Kidney capillary endothelial cell (primary cell): ENCODE measurements around the gene RASGRF1.

Source experiments
- DNase-seq: peaks from one replicate; pipeline ENCODE4 v3.0.0-alpha.2; 2018; ENCODE audit warnings: low spot score

RASGRF1 gene

DNA sequence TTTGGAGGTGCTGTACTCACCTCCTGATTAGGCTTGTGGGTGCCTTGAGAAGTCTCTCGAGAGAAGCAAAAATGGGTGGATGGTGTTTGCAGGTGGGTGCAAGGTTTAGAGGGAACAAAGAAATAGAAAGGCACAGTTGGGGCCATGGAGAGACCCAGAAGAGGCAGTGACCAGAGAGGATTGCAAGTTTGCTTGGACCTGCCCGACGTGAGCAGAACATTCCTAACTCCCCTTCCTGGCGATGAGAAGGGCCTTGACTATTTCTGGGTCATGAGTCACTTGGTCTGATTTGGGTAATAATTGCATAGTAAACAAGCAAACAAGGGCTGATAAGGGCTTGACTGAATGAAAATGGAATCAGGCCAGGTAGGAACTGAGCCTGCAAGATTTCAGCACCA lies 138.7 kb downstream of the RASGRF1 start:
- DNase-seq, result peak; percentile 36

DNA sequence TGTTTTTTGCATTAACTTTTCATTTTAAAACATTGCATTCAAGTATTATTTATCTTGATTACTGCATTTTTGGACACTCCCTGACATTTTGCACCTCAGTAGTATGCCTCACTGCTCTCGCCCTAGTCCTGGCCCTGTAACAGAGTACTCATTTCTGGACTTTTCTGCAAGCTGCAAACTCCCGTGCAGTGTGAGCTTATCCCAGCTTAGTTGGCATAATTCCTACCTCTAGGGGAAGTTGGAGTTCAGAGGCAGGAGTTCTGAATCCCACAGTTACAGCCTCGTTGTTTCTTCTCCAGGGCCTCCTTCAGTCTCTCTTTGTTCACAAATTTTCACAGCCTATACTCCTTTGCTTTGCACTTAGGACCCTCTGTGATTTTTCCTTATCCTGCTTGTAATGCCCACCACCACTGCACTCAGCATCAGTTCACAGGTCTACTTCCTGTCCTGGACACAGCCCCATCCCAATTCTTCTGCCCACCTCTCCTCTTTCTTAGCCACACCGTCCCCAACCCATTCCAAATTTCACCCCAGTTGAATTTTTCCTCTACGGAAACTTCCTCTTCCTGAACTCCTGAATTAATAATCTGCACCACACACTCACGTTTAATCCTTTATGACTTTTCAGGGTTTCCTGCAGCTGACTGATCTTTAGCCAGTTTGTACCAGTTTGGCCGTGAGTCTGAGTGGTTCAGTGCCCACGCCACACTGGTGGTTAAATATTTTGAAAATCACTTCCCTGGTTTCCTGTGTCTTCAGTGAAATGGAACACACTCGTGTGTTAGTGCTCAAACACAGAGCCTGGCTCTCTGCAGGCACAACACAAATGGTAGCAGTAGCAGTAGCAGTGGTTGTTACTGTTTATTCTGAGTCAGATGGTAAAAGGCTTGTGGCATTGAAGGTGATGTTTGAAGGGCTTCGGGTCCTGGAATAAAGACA lies 139.4 kb downstream of the RASGRF1 start:
- DNase-seq, result peak; percentile 34

DNA sequence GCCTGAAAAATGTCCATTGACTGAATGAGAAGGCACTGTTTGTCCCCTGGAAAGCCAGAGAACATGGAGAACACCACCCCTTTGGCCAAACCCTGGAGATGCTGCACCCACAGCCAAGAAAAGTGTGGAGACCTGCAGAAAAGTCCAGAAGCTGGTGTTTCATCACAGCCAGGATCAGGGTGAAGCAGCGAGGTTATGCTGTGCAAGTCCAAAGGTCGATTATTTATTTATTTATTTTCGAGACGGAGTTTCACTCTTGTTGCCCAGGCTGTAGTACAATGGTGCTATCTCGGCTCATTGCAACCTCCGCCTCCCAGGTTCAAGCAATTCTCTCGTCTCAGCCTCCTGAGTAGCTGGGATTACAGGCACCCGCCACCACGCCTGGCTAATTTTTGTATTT lies 140.2 kb downstream of the RASGRF1 start:
- no peak for DNase-seq

DNA sequence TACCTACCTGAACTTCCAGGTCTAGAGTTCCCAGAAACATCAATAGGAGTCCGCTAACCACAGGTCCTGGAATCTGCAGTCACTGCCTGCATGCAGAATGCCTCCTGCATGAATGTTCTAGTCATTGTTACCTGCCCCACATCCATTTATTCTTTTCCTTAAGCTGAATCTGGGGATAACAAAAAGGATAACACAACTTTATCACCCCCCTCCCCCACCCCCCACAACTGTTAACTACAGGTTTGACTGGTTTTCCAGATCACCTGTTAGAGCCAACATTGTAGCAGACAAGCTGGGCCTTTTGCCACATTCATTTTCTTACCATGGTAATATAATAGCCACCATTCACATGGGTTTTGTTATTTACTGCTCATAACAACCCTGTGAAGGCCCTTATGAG lies 141.1 kb downstream of the RASGRF1 start:
- DNase-seq, result no peak

DNA sequence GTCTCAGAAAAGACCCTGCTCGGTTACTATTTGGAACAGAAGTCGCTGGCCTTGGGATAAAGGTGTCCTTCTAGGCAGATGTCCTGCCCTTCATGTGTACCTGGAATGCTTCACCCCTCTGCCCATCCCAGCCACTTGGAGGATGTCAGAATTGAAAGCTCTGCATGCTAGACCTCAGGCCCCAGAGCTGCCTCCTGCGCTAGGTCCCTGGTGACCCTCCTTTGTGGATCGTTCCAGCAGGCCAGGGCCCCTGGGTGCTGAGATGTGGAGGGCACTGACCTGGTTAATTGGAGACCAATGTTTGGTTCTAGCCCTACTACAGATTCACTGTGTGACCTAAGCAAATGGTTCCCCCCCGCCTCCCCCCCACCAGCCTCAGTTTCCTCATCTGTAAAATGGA lies 143.1 kb downstream of the RASGRF1 start:
- no peak for DNase-seq

DNA sequence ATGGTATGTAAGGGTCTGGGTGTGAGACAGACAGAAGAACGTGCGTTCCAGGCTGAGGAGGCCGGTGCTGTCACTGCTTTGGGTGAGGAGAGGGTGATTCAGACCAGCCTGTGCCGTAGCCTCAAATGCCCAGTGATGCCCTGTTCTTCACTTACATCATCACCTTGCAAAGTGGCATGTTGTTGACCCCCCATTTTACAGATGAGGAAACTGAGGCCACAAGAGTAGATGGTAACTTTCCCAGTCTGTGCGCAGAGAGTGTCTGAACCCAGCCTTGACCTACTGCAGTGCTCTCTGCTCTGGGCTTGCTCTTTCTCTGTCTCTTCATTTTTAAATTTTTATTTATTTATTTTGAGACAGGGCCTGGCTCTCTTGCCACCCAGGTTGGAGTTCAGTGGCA lies 144.1 kb downstream of the RASGRF1 start:
- DNase-seq, result no peak

DNA sequence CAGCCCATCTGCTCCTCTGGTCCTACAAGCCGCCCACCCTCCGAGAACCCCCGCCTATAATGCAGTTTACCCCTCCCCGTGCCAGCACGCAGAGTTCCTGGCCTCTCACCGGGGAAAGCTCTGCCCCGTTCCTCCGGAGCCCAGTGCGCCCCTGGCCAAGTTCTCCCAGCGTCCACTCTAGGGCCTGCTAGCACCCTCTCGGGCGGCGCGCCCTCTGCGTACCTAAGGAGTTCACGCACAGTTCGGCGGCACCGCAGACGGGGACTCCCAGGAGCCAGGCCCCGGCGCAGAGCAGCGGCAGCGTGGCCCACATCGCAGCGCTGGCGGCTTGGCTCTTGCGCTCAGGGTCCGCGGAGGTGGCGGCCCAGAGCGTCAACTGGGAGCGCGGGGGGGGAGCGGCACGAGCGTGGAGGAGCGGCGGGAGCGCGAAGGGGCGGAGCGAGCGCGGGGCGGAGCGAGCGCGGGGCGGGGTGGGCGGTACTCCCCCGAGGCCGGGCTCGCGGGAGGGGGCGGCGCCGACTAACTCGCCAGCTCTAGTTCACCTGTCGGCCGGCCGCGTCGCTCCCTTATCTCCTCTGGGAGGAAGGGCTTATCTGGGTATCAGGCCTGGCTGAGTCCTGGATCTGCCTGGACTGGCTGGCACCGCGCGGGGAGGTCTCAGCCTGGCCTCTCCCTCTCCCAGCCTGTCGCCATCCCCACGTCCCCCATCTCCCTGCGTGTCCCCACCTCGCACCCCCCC lies 145.7 kb downstream of the RASGRF1 start, which contains the start of gene CTSH:
CTSH (minus strand) TSS at position 378 of the 739 bp plus-strand sequence; CDS start at position 313, 65 bp downstream.
- DNase-seq, result no peak

DNA sequence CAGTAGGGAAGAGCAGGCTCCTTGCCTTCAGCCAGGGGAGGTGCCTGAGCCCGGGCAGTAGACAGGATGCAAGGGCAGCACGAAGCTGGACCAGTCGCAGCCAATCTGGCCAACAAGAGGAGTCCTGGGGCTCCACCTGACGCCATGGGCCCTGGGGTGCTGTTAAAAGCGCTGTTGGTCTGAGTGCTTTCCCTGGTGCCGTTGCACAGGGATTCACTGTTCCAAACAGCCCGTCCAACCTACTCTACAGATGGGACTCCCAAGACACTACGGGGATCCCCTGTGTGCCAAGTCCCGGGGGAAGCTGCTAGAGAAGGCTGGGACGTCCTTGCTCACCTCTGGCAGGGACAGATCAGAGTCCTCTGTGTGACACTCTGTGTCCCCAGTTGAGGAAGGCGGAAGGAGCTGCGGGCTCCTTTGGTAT lies 146.4 kb downstream of the RASGRF1 start:
- no peak for DNase-seq

DNA sequence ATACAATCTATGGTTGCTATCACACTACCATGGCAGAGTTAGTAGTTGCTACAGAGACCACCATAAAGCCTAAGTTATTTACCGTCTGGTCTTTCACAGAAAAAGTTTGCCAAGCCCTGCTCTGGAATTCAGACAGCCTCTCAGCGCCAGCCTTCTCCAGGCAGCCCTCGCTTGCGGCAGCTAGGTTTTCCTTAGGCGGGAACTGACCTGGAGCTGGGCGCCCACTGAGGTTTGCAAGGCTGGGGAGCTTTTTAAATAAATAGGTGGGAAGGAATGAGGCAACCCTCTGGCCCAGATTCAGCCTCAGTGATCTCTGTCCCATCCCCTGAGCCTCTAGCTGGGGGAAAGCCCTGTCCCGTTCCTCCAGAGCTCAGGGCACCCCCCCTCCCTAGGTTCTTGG lies 146.9 kb downstream of the RASGRF1 start:
- no peak for DNase-seq

DNA sequence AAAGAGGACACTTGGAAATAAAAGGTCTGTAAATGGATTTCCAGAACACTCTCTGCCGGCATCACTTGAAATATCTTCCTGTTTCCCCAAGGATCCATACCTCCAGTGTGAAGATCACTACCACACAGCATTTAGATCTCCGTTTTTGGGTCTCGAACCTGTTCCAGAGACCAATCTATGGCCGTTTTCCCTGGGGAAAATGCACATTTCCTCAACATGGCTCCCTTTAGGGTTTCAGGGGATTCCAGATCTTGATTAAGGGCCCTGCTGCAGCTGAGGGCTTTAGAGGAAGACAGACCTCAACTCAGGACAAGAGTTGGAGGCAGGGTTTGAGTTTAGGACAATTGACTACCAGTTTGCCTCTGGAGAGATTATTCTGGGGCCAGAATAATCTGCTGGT lies 147.8 kb downstream of the RASGRF1 start:
- DNase-seq, result no peak

DNA sequence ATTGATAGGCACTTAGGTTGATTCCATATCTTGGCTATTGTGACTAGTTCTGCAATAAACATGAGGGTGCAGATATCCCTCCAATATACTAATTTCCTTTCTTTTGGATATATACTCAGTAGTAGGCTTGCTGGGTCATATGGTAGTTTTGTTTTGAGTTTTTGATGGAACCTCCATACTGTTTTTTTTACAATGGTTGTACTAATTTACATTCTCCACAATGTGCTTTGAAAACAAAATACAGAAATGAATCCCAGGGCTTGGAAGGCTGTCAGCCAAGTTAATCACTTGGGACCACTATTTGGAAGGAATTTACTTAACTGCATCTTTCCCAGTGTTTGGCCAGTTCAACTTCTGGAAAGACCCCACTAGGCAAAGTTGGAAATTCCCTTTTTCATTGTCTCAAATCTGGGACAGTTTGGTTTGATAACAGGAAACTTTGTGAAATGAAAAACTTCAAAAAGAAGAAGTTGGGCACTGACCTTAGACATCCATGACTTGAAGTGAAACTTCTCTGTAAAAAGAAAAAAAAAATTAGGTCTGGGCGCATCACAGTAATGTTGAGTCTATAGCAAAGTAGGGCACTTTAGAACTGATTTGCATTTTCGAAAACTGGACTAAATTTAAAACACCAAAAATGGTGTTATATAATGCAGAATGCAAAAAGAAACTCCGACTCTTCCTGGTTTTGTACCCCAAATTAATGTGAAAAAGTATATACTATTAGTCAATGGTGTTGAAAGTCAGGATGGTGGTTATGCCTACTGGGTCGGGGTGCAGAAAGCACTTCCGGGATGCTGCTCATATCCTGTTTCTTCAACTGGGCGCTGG lies 151.7 kb downstream of the RASGRF1 start:
- no peak for DNase-seq

DNA sequence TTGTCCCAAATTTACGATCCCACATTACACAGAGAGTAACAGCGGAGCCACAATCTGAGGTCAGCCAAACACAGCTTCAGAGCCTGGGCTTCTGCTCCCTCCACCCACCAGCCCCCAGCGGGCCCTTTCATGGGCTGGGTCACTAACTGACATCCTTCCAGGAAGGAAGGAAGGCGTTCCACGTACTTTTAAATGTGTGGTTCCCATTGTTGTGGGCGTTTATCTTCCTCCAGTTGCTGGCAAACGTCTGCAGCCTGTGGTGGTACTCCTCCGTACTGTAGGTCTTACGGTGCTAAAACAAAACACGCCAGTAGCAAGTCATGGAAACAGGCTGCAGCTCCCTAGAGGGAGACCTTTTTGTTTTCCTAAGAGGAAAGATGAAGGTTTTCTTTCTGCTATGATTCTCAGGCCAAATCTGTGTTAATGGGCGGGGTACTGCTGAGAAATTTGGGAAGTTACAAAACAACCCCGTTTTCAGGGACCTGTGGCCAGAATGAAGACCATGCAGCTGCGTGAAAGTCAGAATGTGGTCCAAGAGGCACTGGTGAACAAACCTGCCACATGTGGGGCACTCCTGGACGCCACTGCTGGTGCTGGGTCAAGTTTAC lies 153.3 kb downstream of the RASGRF1 start:
- DNase-seq, result peak; percentile 47

DNA sequence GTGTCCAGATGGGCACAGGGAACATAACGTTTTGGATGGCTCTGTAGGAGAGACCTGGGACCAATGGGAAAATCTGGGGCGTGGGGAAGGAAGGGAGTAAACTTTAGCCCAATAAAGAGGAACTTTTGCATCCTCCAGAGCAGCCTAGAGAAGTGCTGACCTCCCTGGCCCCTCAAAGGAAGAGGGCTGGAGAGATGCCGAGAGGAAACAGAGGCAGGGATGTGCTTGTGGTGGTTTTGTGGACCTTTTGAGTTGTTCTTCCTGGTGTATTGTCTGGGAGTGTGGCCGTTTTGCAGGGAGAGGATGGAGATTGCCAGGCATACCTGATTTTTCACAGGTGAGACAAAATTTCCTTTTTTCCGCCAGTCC lies 155.9 kb downstream of the RASGRF1 start:
- no peak for DNase-seq

DNA sequence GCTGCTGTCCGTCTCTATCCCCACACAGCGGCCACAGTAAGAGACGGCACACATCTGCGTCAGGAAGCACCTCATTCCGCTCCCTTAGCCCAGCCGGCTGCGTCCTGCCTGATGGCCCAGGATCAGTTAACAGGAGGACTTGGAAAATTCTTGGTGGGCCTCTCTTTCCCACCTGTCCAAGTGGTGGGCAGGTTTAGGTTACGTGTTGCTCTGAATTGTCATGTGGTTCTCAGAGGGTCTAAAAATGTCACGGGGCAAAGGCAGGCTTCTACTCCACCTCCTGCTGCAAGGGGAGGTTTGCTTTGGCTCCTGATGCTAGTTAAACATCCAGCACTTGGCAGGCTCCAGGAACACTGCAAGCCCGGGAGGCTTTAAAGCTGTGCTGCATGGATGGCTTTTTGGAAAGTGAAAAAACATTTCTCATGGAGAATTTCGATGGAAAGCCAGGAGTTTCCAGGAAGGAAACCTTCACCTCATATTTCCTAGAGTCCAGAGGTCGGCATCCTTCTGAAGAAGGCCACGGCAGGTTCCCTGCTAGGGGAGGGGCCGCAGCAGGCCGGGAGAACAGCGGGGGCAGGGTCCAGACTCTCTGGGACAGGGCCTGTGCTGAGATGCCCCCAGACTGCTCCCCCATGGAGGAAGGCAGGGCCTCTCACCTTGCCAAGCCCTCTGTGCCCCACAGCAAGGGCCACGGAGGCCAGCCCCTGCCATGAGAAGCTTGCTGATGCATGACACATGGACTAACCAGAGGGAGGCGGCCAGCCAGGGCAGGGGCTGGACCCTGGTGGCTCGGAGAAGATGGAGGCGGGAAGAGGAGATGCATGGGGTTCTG lies 156.5 kb downstream of the RASGRF1 start:
- DNase-seq, result no peak

DNA sequence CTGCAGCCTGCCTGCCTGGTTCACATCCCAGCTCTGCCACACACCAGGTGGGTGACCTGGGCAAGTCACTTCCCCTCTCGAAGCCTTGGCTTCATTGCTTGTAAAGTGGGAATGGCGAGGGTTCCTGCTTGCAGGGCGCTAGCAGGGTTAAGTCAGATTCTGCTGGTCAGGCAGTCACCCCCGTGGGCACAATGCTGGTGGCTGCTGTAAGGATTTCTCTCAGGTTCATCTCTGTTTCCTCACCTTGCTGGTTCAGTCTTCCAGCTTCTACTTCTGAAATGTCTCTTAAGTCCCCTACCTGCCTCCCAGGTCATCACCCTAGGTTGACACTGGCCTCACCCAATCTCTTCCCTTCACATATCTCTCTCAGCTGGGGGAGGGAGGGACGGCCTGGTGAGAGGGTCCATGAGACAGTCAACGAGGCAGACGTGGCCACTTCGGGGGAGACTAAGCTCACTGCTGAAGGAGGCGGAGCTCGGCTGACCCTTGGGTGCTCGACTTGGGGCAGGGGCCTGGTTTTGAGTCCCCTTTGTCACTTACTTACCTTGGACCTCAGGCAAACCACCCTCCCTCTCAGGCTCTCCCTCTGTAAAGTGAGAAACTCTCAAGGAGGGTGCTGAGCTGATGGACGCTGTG lies 157.3 kb downstream of the RASGRF1 start:
- DNase-seq, result no peak

DNA sequence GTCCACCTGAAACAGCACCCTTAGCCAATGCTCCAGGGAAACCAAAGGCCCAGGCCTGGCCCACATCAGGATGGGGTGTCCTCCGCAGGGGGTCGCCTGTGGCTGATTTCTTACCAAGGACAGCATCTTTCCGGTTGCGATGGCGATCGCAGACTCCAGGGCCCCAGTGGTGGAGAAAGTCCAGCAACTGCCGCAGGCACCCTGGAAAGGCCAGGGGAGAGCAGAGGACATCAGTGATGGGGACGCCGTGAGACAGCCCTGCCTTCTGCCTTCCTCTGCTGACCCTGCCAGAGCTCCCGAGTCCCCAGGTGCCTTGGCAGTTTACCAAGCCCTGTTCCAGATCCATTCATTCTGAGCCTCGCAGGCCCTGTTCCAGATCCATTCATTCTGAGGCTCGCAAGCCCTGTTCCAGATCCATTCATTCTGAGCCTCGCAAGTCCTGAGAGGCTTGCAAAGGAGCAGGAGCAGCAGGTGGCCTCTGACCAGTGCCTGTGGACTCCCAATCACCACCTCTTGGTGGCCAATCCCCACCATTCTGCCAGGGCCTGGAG lies 158.2 kb downstream of the RASGRF1 start:
- DNase-seq, result no peak

DNA sequence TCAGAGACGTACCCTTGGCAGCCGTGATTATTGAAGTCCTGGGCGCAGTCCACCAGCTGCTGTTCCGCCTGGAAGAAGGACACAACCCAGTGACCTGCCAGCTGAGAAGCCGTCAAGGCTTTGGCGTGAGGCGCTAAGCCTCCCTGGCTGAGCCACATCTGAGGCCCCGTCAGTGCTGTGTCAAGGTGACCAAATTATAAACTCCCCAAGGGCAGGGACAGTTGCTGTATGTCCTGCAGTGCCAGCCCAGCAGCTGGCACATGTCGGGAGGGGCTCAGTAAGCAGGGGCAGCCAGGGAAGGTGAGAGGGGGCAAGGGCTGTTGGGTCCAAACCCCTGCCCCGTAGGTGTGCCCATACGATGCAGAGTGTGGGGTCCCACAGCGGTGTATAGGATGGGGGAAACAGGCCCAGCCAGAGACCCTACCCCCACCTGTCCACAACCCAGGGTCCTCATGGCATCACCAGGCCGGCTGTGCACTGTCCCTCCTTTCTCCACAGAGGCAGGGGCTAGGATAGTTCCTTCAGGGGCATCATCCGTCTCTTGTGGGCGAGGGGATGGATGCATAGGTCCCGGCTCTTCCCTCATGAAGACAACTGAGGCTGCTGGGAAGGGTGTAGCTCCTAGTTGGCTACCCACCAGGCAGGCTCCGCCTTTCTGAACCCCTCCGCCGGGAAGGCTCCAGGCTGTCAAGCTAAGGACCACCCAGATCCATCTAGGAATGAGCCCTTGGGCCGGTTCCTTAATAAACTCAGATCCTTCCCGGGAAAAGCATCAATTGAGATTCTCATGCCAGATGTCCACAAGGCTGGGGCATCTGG lies 158.9 kb downstream of the RASGRF1 start:
- DNase-seq, result no peak

DNA sequence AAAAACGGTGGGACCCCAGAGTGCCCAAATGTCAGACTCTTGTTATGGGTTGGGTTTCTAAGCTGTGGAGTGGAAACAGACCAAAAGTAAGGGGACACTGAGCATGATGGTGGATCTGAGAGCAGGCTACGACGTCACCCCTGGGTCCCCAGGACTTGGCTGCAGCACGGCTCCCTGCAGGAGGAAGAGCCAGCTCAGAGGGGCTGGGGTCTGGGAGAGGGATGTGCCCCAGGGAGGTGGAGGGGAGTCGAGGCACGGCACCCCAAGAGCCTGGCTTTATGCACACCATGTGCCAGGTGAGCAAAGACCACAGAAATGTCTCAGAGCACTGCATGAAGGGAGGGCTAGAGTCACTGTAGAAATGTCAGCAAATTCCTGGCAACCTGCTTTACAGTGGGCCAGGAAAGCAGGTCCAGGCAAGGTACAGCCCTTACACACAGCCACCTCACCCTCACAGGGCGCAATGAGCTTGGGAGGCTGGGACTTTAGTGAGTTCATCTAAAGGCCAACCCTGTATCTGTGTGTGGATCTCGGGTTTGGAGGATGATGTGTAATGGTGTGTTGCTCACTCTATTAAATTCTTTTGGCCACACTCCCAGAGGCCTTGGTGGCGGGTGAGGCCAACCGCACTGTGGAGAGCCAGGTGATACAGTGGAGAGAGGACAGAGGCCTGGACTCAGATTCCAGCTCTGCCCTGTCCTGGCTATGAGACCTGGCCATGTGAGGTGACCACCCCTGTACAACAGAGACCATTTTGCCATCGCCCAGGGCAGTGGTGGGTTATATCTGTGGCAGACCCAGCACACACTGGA lies 159.8 kb downstream of the RASGRF1 start:
- DNase-seq, result no peak
